Activated CD4-positive, alpha-beta T cell treated with anti-CD3 and anti-CD28 coated beads for 36 hours (primary cell): ENCODE data around the gene MUSK. TPM values are rescaled to one million over a fixed set of nuclear protein-coding genes. Genes with fewer than 3 reads are reported as not detected.
"Not testable (repeated sequence)": the region's sequence is repeated elsewhere in the genome, so short reads cannot be mapped to it uniquely, and the experiment has no call there.

Source experiments
- ATAC-seq: fragments of 200-7000 bp; cut with Tn5 transposase; one replicate; pipeline ENCODE4 v1.10.0; 2021; ENCODE audit warnings: mild to moderate bottlenecking, moderate library complexity
- CTCF ChIA-PET: fragments of 350-600 bp; sonication (Branson Sonifier 250); formaldehyde crosslinking; loops from one replicate; lab custom pipeline; 2021; ENCODE audit warnings: antibody characterized with exemption; lab: Charles Lee
- POLR2A ChIA-PET: fragments of 350-600 bp; sonication (Branson Sonifier 250); formaldehyde crosslinking; loops from one replicate; lab custom pipeline; 2021; ENCODE audit warnings: antibody characterized with exemption, inconsistent platforms; lab: Charles Lee
- DNase-seq: peaks from one replicate; pipeline ENCODE4 v3.0.0-alpha.2; 2020
- H3K27ac Mint-ChIP-seq: one replicate; pipeline ENCODE4 v1.8.0; 2021; ENCODE audit warnings: mixed read lengths
- H3K27me3 Mint-ChIP-seq: one replicate; pipeline ENCODE4 v1.8.0; 2021; ENCODE audit warnings: mixed read lengths
- H3K36me3 Mint-ChIP-seq: one replicate; pipeline ENCODE4 v1.8.0; 2021; ENCODE audit warnings: low read depth, mixed read lengths
- H3K4me1 Mint-ChIP-seq: one replicate; pipeline ENCODE4 v1.8.0; 2021; ENCODE audit warnings: mixed read lengths
- H3K4me3 Mint-ChIP-seq: one replicate; pipeline ENCODE4 v1.8.0; 2021; ENCODE audit warnings: mild to moderate bottlenecking, moderate library complexity, mixed read lengths
- H3K9me3 Mint-ChIP-seq: one replicate; pipeline ENCODE4 v1.8.0; 2021; ENCODE audit warnings: low read depth, mixed read lengths
- intact Hi-C, 2 experiments: fragments of 100-400 bp; cut with DNase I in 1 of 2; cut with micrococcal nuclease in 1 of 2; formaldehyde crosslinking; loops; one replicate each; pipeline versions ENCODE4 v1.14.2 to v1.15.1; 2022 to 2024; cut with DNase I, micrococcal nuclease
- total RNA-seq, 2 experiments: library from RNA; stranded (reverse); gene quantifications; one replicate each; pipeline ENCODE4 v1.2.3, GENCODE V29; 2021

The MUSK gene
- total RNA-seq, 2 experiments from 2014 or later, result not detected

GRCh38 chr9:110765926-110766325 is 97.3 kb downstream of the MUSK start:
- no peaks in the 10 kb centered on the region for H3K4me1 Mint-ChIP-seq
- DNase-seq, result no peak
- ChIA-PET POLR2A (no interaction called here), CTCF (no interaction called here)
- H3K4me3 Mint-ChIP-seq, result no peak overlapping the region
- no peaks in the 10 kb centered on the region for H3K9me3 Mint-ChIP-seq
- no peak overlapping the region for H3K27ac Mint-ChIP-seq
- ATAC-seq, result no peak
- intact Hi-C loops, result loop anchor here in 1 of 2 experiments (5.0 kb wide), 1 partner anchor 36 kb away; no protein-coding TSS in a partner anchor
- no peaks in the 10 kb centered on the region for H3K27me3 Mint-ChIP-seq
- H3K36me3 Mint-ChIP-seq, result no peaks in the 10 kb centered on the region

GRCh38 chr9:110767559-110768063 is 99.0 kb downstream of the MUSK start:
- no peak overlapping the region for H3K4me3 Mint-ChIP-seq
- no peaks in the 10 kb centered on the region for H3K36me3 Mint-ChIP-seq
- no peak for ATAC-seq
- H3K4me1 Mint-ChIP-seq, result no peaks in the 10 kb centered on the region
- H3K27ac Mint-ChIP-seq, result no peak overlapping the region
- CTCF ChIA-PET, result no interaction called here
- H3K9me3 Mint-ChIP-seq, result no peaks in the 10 kb centered on the region
- H3K27me3 Mint-ChIP-seq, result no peaks in the 10 kb centered on the region
- intact Hi-C loops, result loop anchor here in 1 of 2 experiments (5.0 kb wide), 1 partner anchor 35 kb away; no protein-coding TSS in a partner anchor
- POLR2A ChIA-PET, result no interaction called here
- DNase-seq, result no peak

GRCh38 chr9:110768886-110769285 is 100.3 kb downstream of the MUSK start:
- no peak for ATAC-seq
- Mint-ChIP-seq H3K9me3 (no peaks in the 10 kb centered on the region), H3K27me3 (no peaks in the 10 kb centered on the region), H3K36me3 (no peaks in the 10 kb centered on the region), H3K27ac (no peak overlapping the region), H3K4me3 (no peak overlapping the region), H3K4me1 (no peaks in the 10 kb centered on the region)
- DNase-seq, result no peak
- ChIA-PET CTCF (no interaction called here), POLR2A (no interaction called here)
- intact Hi-C loops, result loop anchor here in 1 of 2 experiments (5.0 kb wide), 1 partner anchor 33 kb away; no protein-coding TSS in a partner anchor

GRCh38 chr9:110769667-110770066 is 101.1 kb downstream of the MUSK start:
- no peak overlapping the region for H3K4me3 Mint-ChIP-seq

GRCh38 chr9:110775724-110776123 is 107.1 kb downstream of the MUSK start:
- no peak for DNase-seq
- no peak overlapping the region for H3K4me3 Mint-ChIP-seq
- no peak overlapping the region for H3K27ac Mint-ChIP-seq
- H3K27me3 Mint-ChIP-seq, result no peaks in the 10 kb centered on the region
- no peaks in the 10 kb centered on the region for H3K36me3 Mint-ChIP-seq
- intact Hi-C loops, result no loop called here
- ATAC-seq, result no peak
- H3K4me1 Mint-ChIP-seq, result no peaks in the 10 kb centered on the region
- POLR2A ChIA-PET, result no interaction called here
- no peaks in the 10 kb centered on the region for H3K9me3 Mint-ChIP-seq
- CTCF ChIA-PET, result no interaction called here

More at GRCh38 chr9:110769667-110770066, 101.1 kb downstream of the MUSK start:
- POLR2A ChIA-PET, result no interaction called here
- no peak for ATAC-seq
- Mint-ChIP-seq H3K36me3 (no peaks in the 10 kb centered on the region), H3K4me1 (no peaks in the 10 kb centered on the region), H3K27me3 (no peaks in the 10 kb centered on the region), H3K27ac (no peak overlapping the region), H3K9me3 (no peaks in the 10 kb centered on the region)
- intact Hi-C loops, result loop anchor here in 1 of 2 experiments (5.0 kb wide), 1 partner anchor 33 kb away; no protein-coding TSS in a partner anchor
- no peak for DNase-seq
- CTCF ChIA-PET, result no interaction called here

GRCh38 chr9:110776221-110776620 is 107.6 kb downstream of the MUSK start:
- ChIA-PET CTCF (no interaction called here), POLR2A (no interaction called here)
- Mint-ChIP-seq H3K4me1 (no peaks in the 10 kb centered on the region), H3K9me3 (no peaks in the 10 kb centered on the region), H3K4me3 (no peak overlapping the region), H3K27me3 (no peaks in the 10 kb centered on the region), H3K36me3 (no peaks in the 10 kb centered on the region), H3K27ac (no peak overlapping the region)
- ATAC-seq, result no peak
- intact Hi-C loops, result no loop called here
- DNase-seq, result no peak

GRCh38 chr9:110777196-110777875 is 108.7 kb downstream of the MUSK start:
- Mint-ChIP-seq H3K4me3 (no peak overlapping the region), H3K36me3 (no peaks in the 10 kb centered on the region), H3K4me1 (no peaks in the 10 kb centered on the region), H3K9me3 (no peaks in the 10 kb centered on the region), H3K27me3 (no peaks in the 10 kb centered on the region), H3K27ac (no peak overlapping the region)
- no peak for DNase-seq
- intact Hi-C loops, result no loop called here
- CTCF ChIA-PET, result no interaction called here
- POLR2A ChIA-PET, result no interaction called here
- ATAC-seq, result no peak

GRCh38 chr9:110777876-110778215 is 109.3 kb downstream of the MUSK start:
- Mint-ChIP-seq H3K27me3 (no peaks in the 10 kb centered on the region), H3K36me3 (no peaks in the 10 kb centered on the region), H3K4me3 (no peak overlapping the region), H3K4me1 (no peaks in the 10 kb centered on the region), H3K27ac (no peak overlapping the region), H3K9me3 (no peaks in the 10 kb centered on the region)
- DNase-seq (no peak), ATAC-seq (no peak)
- ChIA-PET CTCF (no interaction called here), POLR2A (no interaction called here)
- intact Hi-C loops, result no loop called here

- intact Hi-C loops, result no loop called here
- ChIA-PET CTCF (no interaction called here), POLR2A (no interaction called here)
- no peaks in the 10 kb centered on the region for H3K4me1 Mint-ChIP-seq
- no peak overlapping the region for H3K4me3 Mint-ChIP-seq
- DNase-seq (no peak), ATAC-seq (no peak)
- H3K9me3 Mint-ChIP-seq, result no peaks in the 10 kb centered on the region
- H3K27me3 Mint-ChIP-seq, result no peaks in the 10 kb centered on the region
- no peaks in the 10 kb centered on the region for H3K36me3 Mint-ChIP-seq
- H3K27ac Mint-ChIP-seq, result no peak overlapping the region
Observed at GRCh38 chr9:110782701-110783100, 114.1 kb downstream of the MUSK start.

- H3K4me3 Mint-ChIP-seq, result no peak overlapping the region
- intact Hi-C loops, result no loop called here
- POLR2A ChIA-PET, result no interaction called here
- CTCF ChIA-PET, result no interaction called here
- DNase-seq (no peak), ATAC-seq (no peak)
- H3K4me1 Mint-ChIP-seq, result no peaks in the 10 kb centered on the region
- no peaks in the 10 kb centered on the region for H3K9me3 Mint-ChIP-seq
- no peaks in the 10 kb centered on the region for H3K27me3 Mint-ChIP-seq
- no peaks in the 10 kb centered on the region for H3K36me3 Mint-ChIP-seq
- H3K27ac Mint-ChIP-seq, result no peak overlapping the region
Observed at GRCh38 chr9:110784309-110784708, 115.7 kb downstream of the MUSK start.

- H3K27me3 Mint-ChIP-seq, result no peaks in the 10 kb centered on the region
- no peak for DNase-seq
- H3K27ac Mint-ChIP-seq, result no peak overlapping the region
- H3K9me3 Mint-ChIP-seq, result no peaks in the 10 kb centered on the region
- ChIA-PET POLR2A (no interaction called here), CTCF (interaction anchor here (0.6 kb wide), 2 partner anchors 14 to 1119 kb away, joined by 4 read pairs; no protein-coding TSS in a partner anchor)
- H3K4me3 Mint-ChIP-seq, result no peak overlapping the region
- no peaks in the 10 kb centered on the region for H3K4me1 Mint-ChIP-seq
- no peak for ATAC-seq
- no peaks in the 10 kb centered on the region for H3K36me3 Mint-ChIP-seq
- intact Hi-C loops, result no loop called here
Observed at GRCh38 chr9:110785166-110785565, 116.6 kb downstream of the MUSK start.

- DNase-seq, CTCF ChIA-PET, H3K9me3 Mint-ChIP-seq, H3K4me3 Mint-ChIP-seq, H3K4me1 Mint-ChIP-seq, POLR2A ChIA-PET, H3K36me3 Mint-ChIP-seq, H3K27ac Mint-ChIP-seq, H3K27me3 Mint-ChIP-seq, ATAC-seq, intact Hi-C loops: not testable (repeated sequence)
Observed at GRCh38 chr9:110788396-110788795, 119.8 kb downstream of the MUSK start.
